ENCODE measurements around the gene SLC49A3. TPM values are rescaled to one million over a fixed set of nuclear protein-coding genes. Genes with fewer than 3 reads are reported as not detected.

The SLC49A3 gene
- total and polyA plus RNA-seq, 2 of the 13 experiments (the other 11 are each of a cell fraction or from before 2014, with no cell fraction given), result 0.07 to 0.17 TPM

DNA sequence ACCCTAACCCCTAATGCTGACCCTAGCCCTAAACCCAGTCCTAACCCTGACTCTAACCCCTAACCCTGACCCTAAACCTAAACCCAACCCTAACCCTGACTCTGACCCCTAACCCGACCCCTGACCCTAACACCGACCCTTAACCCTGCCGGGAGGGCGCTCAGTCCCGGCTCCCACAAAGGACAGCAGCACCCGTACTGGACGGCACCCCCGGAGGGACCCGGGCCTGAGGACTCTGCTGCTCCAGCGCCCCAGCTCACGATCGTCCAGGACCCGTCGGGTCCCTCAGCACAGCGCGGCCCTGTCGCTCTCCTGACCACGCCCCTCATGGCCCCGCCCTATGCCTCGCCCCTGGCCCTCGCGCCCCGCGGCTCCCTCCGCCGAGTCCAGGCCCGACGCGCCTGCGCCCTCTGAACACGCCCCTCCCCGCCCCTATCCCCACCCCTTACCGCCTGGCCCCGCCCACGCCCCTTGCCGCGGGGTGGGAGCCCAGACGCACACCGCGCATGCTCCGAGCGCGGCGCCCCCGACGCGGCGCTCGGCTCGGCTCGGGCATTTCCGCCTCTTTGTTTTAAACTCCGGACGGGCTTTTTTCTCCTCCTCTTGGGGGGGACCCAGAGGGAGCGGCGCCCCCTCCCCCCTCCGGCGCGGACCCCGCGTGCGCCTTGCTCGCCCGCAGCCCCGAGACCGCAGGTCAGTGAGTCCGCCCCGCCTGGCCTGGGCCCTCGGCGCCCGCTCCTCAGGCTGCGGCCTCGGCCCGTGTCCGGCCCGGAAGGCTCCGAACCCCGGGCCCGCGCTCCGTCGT is 16.5 kb upstream of the SLC49A3 start, which contains the start of gene PCGF3 (continued):
- no peak for TF ChIP-seq MNT (IDR thresholded peaks at IDR 0.05)
- no peak for TF ChIP-seq ZNF207 (IDR thresholded peaks at IDR 0.05; ENCODE audit: borderline replicate concordance)
- peak; percentile 50; the same call in 1 of the 2 replicates for TF ChIP-seq YEATS4 (CRISPR knock-in tag; IDR thresholded peaks at IDR 0.05; ENCODE audit: borderline replicate concordance)
- no peak for TF ChIP-seq ZNF501 (CRISPR knock-in tag; IDR thresholded peaks at IDR 0.05)
- TF ChIP-seq ZBTB3 (CRISPR knock-in tag; IDR thresholded peaks at IDR 0.05; ENCODE audit: borderline replicate concordance, low read depth), result no peak
- TF ChIP-seq ZNF547 (CRISPR knock-in tag; IDR thresholded peaks at IDR 0.05), result peak; percentile 9; the same call in 1 of the 2 replicates
- peak; percentile 17; the same call in 1 of the 3 replicates for TF ChIP-seq MXI1 (IDR thresholded peaks at IDR 0.05; ENCODE audit: borderline replicate concordance, low read depth, low read length)
- no peak for TF ChIP-seq ZNF3 (CRISPR knock-in tag; IDR thresholded peaks at IDR 0.05)
- TF ChIP-seq, protein P1, sequence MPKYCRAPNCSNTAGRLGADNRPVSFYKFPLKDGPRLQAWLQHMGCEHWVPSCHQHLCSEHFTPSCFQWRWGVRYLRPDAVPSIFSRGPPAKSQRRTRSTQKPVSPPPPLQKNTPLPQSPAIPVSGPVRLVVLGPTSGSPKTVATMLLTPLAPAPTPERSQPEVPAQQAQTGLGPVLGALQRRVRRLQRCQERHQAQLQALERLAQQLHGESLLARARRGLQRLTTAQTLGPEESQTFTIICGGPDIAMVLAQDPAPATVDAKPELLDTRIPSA (CRISPR knock-in tag; IDR thresholded peaks at IDR 0.05; ENCODE audit: borderline replicate concordance), result no peak
- no peak for TF ChIP-seq ZNF646 (CRISPR knock-in tag; IDR thresholded peaks at IDR 0.05)
- no peak for TF ChIP-seq ZNF296 (CRISPR knock-in tag; conservative IDR thresholded peaks at IDR 0.05)
- 0 out of 2 replicates have a peak, but pooled peaks have one; percentile 18 for TF ChIP-seq ZSCAN21 (CRISPR knock-in tag; IDR thresholded peaks at IDR 0.05; ENCODE audit: borderline replicate concordance)
- TF ChIP-seq, protein P2, sequence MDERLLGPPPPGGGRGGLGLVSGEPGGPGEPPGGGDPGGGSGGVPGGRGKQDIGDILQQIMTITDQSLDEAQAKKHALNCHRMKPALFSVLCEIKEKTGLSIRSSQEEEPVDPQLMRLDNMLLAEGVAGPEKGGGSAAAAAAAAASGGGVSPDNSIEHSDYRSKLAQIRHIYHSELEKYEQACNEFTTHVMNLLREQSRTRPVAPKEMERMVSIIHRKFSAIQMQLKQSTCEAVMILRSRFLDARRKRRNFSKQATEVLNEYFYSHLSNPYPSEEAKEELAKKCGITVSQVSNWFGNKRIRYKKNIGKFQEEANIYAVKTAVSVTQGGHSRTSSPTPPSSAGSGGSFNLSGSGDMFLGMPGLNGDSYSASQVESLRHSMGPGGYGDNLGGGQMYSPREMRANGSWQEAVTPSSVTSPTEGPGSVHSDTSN (CRISPR knock-in tag; IDR thresholded peaks at IDR 0.05), result 0 out of 2 replicates have a peak, but pooled peaks have one; percentile 37
- TF ChIP-seq, protein P3, sequence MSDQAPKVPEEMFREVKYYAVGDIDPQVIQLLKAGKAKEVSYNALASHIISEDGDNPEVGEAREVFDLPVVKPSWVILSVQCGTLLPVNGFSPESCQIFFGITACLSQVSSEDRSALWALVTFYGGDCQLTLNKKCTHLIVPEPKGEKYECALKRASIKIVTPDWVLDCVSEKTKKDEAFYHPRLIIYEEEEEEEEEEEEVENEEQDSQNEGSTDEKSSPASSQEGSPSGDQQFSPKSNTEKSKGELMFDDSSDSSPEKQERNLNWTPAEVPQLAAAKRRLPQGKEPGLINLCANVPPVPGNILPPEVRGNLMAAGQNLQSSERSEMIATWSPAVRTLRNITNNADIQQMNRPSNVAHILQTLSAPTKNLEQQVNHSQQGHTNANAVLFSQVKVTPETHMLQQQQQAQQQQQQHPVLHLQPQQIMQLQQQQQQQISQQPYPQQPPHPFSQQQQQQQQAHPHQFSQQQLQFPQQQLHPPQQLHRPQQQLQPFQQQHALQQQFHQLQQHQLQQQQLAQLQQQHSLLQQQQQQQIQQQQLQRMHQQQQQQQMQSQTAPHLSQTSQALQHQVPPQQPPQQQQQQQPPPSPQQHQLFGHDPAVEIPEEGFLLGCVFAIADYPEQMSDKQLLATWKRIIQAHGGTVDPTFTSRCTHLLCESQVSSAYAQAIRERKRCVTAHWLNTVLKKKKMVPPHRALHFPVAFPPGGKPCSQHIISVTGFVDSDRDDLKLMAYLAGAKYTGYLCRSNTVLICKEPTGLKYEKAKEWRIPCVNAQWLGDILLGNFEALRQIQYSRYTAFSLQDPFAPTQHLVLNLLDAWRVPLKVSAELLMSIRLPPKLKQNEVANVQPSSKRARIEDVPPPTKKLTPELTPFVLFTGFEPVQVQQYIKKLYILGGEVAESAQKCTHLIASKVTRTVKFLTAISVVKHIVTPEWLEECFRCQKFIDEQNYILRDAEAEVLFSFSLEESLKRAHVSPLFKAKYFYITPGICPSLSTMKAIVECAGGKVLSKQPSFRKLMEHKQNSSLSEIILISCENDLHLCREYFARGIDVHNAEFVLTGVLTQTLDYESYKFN (CRISPR knock-in tag; conservative IDR thresholded peaks at IDR 0.05), result 0 out of 2 replicates have a peak, but pooled peaks have one; percentile 12
